MV-4-11 (cell line): ENCODE measurements around the gene ZSWIM6.

Source experiments
- DNase-seq: peaks from one replicate; lab custom pipeline; 2025; lab: John Stamatoyannopoulos, UW

ZSWIM6 gene

DNA sequence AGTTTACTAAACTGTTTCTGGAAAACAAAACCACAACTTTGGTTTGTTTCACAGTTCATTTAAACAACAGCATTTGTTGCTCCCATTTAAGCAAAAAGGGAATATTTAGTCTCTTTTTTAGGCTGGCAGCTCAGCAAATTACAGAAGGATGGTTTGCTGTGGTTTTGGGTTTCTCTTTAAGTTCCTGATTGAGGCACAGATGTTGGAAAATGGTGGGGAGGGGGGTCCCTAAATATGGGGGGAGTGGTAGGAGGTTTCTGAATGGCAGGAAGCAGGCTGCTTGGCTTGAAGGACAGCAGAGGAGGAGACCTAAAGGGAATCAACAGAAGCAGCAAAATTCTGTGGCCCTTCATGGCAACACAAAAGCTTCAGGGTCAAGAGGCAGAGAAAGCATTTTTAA is 263.4 kb downstream of the ZSWIM6 start:
- DNase-seq: no peak
